A673 (cell line): Measurements from ENCODE around the gene TMBIM4.

ENCODE experiments used
- EZH2 ChIP-seq: fragments of 200-600 bp; sonication (generic); IDR thresholded peaks from 2 replicates; pipeline ENCODE4 v1.6.1; 2017; ENCODE audit warnings: borderline replicate concordance, low read depth, mild to moderate bottlenecking, mixed read lengths, antibody characterized with exemption, low read length; ENCODE audit not compliant: poor library complexity, severe bottlenecking
- TF ChIP-seq, protein P1 (sequence below): fragments of 300-800, 200-600 bp; sonication (generic); conservative IDR thresholded peaks from 2 replicates; pipeline ENCODE4 v1.5.1; 2017; ENCODE audit warnings: low read depth, mild to moderate bottlenecking, antibody characterized with exemption, low read length, moderate library complexity, mixed read lengths

DNA sequence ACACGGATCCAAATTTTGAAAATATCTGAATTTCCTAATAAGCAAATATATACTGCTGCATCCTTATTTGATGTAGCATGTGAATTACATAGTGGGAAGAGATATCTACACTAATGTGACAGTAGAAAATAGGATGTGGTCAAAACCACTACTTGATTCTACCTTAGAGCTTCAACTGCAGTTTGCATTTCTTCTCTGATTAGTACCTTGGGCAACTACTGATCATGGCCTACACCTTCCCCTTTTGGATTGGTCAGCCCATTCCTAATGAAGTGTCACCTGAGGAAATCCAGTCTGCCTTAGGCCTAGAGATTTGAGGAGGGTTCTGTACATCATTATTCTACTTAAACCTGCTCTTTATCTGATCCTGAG lies 49.9 kb downstream of the TMBIM4 start:
- TF ChIP-seq, protein P1, sequence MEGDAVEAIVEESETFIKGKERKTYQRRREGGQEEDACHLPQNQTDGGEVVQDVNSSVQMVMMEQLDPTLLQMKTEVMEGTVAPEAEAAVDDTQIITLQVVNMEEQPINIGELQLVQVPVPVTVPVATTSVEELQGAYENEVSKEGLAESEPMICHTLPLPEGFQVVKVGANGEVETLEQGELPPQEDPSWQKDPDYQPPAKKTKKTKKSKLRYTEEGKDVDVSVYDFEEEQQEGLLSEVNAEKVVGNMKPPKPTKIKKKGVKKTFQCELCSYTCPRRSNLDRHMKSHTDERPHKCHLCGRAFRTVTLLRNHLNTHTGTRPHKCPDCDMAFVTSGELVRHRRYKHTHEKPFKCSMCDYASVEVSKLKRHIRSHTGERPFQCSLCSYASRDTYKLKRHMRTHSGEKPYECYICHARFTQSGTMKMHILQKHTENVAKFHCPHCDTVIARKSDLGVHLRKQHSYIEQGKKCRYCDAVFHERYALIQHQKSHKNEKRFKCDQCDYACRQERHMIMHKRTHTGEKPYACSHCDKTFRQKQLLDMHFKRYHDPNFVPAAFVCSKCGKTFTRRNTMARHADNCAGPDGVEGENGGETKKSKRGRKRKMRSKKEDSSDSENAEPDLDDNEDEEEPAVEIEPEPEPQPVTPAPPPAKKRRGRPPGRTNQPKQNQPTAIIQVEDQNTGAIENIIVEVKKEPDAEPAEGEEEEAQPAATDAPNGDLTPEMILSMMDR, result no peak
- TF ChIP-seq EZH2, result no peak
